ENCODE results near the gene RAB8B.
A peak's percentile ranks its signal among the peaks of the same experiment; 100 is the strongest.

Gene RAB8B

GRCh38 chr15:63188926-63189871, at the start of gene RAB8B:
TSS of gene RAB8B (plus strand) at chr15:63189606. CDS start at chr15:63189625, 19 bp downstream.
- no peak for FAIRE-seq
- DNase-seq (ENCODE audit: insufficient read length, low spot score) = peak; percentile 89

DNA sequence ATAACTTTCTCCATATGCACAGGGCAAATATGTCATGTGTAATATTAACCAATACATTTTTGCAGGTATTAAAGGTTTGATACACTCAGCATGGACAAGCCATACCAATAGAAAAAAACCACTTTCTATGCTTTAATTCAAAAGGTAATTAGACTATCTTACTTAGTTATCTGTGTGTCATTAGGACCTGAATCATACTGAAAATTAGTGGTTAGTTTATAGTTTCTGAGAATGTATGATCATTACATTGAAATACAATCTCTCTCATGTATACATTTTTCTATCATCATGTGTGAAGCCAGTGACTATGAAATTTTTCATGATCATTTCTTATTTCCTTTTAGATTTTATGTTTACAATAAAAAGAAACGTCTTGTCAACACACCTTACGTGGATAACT, 48.5 kb upstream of the RAB8B start:
- DNase-seq (ENCODE audit: insufficient read length, low spot score) = no peak
- no peak for FAIRE-seq

DNA sequence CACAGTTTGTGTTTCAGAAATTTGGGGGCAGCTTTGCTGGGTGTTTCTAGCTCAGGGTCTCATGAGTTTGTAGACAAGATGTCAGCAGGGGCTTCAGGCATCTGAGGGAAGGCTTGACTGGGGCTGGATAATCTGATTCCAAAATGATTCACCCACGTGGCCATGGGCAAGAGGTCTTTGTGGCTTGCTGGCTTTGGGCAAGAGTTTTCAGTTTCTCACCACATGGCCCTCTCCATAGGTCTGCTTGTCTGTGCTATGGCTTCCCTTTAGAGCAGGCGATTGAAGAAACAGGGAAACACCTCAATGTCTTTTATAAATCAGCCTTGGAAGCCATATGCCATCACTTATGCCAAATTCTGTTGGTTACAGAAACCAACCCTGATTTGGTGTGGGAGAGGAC, 44.0 kb upstream of the RAB8B start:
- no peak for DNase-seq (ENCODE audit: insufficient read length, low spot score)
- no peak for FAIRE-seq

- no peak for FAIRE-seq
- no peak for DNase-seq (ENCODE audit: insufficient read length, low spot score)
Measured at GRCh38 chr15:63146684-63147083, 42.7 kb upstream of the RAB8B start.

GRCh38 chr15:63151665-63152064, 37.7 kb upstream of the RAB8B start:
- DNase-seq (ENCODE audit: insufficient read length, low spot score) (no peak), FAIRE-seq (no peak)

DNA sequence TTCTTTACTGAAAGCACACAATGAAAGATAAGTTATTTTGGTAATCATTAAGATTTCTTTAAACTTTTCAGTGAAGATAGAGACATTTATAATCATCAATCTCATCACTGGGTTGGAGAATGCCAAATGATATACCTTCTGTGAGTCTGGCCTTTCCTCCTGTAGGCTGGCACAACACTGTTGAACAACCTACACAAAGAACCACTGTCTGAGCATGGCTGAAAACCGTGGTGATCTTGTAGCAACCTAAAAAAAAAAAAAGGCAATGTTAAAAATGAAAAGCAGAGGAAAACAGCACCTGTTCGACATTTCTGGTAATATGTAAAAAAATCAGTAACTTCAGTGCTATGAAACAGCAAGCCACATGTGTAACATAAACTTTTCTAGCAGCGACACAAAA, 33.9 kb upstream of the RAB8B start:
- FAIRE-seq = no peak
- DNase-seq (ENCODE audit: insufficient read length, low spot score) = no peak

- DNase-seq (ENCODE audit: insufficient read length, low spot score) = no peak
- no peak for FAIRE-seq
Measured at GRCh38 chr15:63156086-63156710, 33.2 kb upstream of the RAB8B start.

GRCh38 chr15:63156755-63157117, 32.7 kb upstream of the RAB8B start:
- FAIRE-seq (no peak), DNase-seq (ENCODE audit: insufficient read length, low spot score) (no peak)

GRCh38 chr15:63157118-63157843, 32.1 kb upstream of the RAB8B start, which contains the start of gene RPS27L:
TSS of gene RPS27L (minus strand) at chr15:63157477. CDS start at chr15:63157405, 72 bp downstream.
- peak; percentile 77 for FAIRE-seq
- peak; percentile 87 for DNase-seq (ENCODE audit: insufficient read length, low spot score)

- DNase-seq (ENCODE audit: insufficient read length, low spot score) (peak; percentile 57), FAIRE-seq (no peak)
Measured at GRCh38 chr15:63157891-63158431, 31.4 kb upstream of the RAB8B start.

GRCh38 chr15:63160638-63161037, 28.8 kb upstream of the RAB8B start:
- DNase-seq (ENCODE audit: insufficient read length, low spot score) (no peak), FAIRE-seq (no peak)

GRCh38 chr15:63163217-63163616, 26.2 kb upstream of the RAB8B start:
- no peak for DNase-seq (ENCODE audit: insufficient read length, low spot score)
- FAIRE-seq = no peak

- FAIRE-seq = no peak
- DNase-seq (ENCODE audit: insufficient read length, low spot score) = no peak
Measured at GRCh38 chr15:63165166-63165859, 24.1 kb upstream of the RAB8B start.

DNA sequence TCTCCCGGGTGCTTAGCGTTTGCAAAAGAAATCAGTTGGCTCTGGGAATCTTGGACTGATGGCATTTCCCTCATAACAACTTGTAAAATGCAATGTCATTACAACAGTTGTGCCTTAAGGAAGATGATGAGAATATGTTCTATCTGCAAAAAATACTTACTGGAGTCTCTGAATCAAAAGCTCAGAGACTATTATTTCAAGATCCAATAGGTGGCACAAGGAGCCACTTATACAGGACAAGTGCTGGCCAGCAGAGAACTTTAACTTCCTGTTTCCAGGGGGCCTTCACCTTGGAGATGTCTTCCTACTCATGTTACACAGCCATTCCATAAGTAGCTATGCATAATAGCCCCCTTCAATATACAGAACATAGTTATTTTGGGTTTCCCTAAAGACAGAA, 23.2 kb upstream of the RAB8B start:
- DNase-seq (ENCODE audit: insufficient read length, low spot score) = no peak
- FAIRE-seq = no peak

DNA sequence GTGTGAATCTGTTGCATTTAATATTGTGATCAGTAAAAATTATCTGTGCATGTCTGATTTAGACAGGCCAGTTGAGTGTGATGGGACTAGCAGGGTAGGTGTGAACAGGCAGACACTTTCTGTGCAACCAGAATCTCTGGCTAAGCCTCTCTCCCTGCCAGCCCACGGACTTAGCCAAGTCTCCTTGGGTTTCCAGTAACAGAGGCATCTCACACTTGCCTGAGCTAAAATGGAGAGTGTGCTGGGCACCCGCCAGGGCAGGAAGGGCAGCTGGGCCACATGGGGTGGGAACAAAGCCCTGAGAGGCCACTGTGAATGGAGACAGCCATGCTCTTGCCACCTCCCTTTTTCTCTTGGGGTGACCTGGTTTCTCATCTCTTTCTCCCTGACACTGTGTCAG, 19.6 kb upstream of the RAB8B start:
- FAIRE-seq (no peak), DNase-seq (ENCODE audit: insufficient read length, low spot score) (no peak)

DNA sequence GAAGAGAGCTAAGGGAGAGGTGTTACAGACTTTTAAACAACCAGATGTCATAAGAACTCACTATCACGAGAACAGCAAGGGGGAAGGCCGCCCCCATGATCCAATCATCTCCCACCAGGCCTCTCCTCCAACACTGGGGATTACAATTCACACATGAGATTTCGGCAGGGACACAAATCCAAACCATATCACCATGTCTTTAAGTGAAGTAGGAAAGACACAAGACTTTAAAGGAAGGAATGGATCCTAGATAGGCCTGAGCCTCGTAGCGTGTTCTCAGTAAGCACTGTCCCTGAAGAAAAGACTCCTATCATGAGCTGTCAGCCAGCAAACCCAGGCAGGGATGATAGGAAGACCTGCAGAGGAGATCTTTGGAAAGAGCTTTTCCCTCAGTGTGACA, 17.0 kb upstream of the RAB8B start:
- FAIRE-seq (no peak), DNase-seq (ENCODE audit: insufficient read length, low spot score) (no peak)

DNA sequence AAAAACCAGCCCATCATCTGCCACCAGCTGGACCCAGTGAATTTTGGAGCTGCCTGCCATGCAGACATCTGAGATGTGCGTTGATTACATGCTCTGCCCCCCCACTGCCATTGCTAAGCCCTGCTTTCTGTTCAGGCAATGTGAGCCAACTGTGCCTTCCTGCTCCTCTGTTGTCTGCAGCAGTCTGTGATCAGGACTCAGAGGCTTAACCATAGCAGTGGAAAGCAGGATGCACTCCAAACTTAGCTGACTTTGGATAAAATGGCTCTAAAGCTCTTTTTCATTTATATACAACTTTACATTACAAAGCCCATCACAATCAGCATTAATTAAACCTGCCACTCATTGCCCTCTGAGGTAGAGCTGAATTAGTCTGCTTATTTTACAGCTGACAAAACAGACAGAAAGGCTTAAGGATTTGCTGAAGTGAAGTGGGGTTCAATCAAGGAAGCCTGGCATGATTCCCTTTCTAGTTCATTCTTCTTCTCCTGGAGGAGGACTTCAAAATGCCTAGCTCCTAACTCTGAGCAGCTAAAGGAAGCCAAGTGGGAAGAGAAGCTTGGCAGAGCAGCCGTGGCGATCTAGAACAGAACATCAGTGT, 16.5 kb upstream of the RAB8B start:
- DNase-seq (ENCODE audit: insufficient read length, low spot score) (no peak), FAIRE-seq (no peak)

DNA sequence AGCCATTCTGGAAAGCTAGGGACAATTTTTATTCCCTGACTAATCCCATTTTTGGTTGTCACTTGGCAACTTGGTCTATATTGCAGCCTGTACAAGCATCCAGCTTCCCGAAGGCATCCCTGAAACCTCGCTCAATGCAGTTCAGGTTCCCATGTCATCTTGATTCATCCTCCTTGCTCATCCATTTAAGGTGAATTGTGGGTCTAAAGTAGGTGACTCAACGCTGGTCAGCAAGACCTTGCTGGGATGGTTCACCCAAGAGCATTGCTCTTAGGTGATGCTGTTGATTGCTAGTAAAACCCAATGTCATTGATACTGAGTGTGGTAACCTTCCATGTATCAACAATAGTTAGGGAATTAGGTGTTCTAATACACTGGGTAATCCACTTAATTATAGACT, 13.1 kb upstream of the RAB8B start:
- DNase-seq (ENCODE audit: insufficient read length, low spot score) (no peak), FAIRE-seq (no peak)

- DNase-seq (ENCODE audit: insufficient read length, low spot score) (no peak), FAIRE-seq (no peak)
Measured at GRCh38 chr15:63178034-63178433, 11.4 kb upstream of the RAB8B start.

- FAIRE-seq (no peak), DNase-seq (ENCODE audit: insufficient read length, low spot score) (no peak)
Measured at GRCh38 chr15:63180746-63181145, 8.7 kb upstream of the RAB8B start.
